ENCODE data around the gene MAPKAPK3.

DNA sequence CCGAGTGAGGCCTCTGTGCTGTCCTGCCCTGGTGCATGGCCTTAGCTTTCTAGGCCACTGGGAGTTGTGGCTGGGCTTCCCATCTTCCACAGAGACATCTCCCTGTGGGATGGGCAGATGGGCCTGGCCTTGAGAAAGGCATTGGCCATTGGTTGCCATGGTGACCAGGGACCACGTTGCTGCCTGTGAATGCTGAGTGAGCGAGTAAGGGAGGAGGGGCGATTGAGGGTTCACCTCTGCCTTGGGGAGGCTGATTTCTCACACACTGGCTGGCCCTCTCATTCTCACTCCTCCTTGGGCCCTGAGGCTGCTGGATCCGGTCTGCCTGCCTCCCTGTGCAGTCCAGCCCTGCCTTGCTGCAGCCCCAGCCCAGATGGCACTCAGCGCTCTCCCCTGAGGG, 31.4 kb downstream of the MAPKAPK3 start:
- TF ChIP-seq, protein P1, sequence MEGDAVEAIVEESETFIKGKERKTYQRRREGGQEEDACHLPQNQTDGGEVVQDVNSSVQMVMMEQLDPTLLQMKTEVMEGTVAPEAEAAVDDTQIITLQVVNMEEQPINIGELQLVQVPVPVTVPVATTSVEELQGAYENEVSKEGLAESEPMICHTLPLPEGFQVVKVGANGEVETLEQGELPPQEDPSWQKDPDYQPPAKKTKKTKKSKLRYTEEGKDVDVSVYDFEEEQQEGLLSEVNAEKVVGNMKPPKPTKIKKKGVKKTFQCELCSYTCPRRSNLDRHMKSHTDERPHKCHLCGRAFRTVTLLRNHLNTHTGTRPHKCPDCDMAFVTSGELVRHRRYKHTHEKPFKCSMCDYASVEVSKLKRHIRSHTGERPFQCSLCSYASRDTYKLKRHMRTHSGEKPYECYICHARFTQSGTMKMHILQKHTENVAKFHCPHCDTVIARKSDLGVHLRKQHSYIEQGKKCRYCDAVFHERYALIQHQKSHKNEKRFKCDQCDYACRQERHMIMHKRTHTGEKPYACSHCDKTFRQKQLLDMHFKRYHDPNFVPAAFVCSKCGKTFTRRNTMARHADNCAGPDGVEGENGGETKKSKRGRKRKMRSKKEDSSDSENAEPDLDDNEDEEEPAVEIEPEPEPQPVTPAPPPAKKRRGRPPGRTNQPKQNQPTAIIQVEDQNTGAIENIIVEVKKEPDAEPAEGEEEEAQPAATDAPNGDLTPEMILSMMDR (IDR thresholded peaks at IDR 0.05): no peak
- TF ChIP-seq POLR2A (IDR thresholded peaks at IDR 0.05; ENCODE audit: low read depth) (no peak), EP300 (IDR thresholded peaks at IDR 0.05) (no peak), POLR2AphosphoS5 (IDR thresholded peaks at IDR 0.05) (no peak)

Data from esophagus muscularis mucosa (tissue), 4 donors.